ENCODE data around the gene TFF2.

Gene TFF2

GRCh38 chr21:42379426-42380215 lies 28.8 kb upstream of the TFF2 start:
- H3K4me1 ChIP-seq (ENCODE audit: low read length) = no peaks in the 10 kb centered on the region
- H3K79me2 ChIP-seq (ENCODE audit: low read length) = no peaks in the 10 kb centered on the region
- no peaks in the 10 kb centered on the region for H3K36me3 ChIP-seq (replicated peaks; ENCODE audit: low read depth, low read length)
- no peak overlapping the region for H3K9ac ChIP-seq (ENCODE audit: low read length)
- H3K27me3 ChIP-seq (ENCODE audit: low read depth, low read length) = no peaks in the 10 kb centered on the region
- no peak overlapping the region for H3K4me3 ChIP-seq (ENCODE audit: low read length)
- TF ChIP-seq, protein P1, sequence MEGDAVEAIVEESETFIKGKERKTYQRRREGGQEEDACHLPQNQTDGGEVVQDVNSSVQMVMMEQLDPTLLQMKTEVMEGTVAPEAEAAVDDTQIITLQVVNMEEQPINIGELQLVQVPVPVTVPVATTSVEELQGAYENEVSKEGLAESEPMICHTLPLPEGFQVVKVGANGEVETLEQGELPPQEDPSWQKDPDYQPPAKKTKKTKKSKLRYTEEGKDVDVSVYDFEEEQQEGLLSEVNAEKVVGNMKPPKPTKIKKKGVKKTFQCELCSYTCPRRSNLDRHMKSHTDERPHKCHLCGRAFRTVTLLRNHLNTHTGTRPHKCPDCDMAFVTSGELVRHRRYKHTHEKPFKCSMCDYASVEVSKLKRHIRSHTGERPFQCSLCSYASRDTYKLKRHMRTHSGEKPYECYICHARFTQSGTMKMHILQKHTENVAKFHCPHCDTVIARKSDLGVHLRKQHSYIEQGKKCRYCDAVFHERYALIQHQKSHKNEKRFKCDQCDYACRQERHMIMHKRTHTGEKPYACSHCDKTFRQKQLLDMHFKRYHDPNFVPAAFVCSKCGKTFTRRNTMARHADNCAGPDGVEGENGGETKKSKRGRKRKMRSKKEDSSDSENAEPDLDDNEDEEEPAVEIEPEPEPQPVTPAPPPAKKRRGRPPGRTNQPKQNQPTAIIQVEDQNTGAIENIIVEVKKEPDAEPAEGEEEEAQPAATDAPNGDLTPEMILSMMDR (IDR thresholded peaks at IDR 0.05; ENCODE audit: low read depth, low read length) = no peak
- no peak for TF ChIP-seq EZH2phosphoT487 (IDR thresholded peaks at IDR 0.05; ENCODE audit: low read depth)
- no peak overlapping the region for H3K4me2 ChIP-seq (ENCODE audit: low read length)
- no peaks in the 10 kb centered on the region for H4K20me1 ChIP-seq (ENCODE audit: insufficient read depth, low read length)
- H2AFZ ChIP-seq (ENCODE audit: low read depth, low read length) = no peak overlapping the region
- peaks cover 6% of the 10 kb centered on the region; the same call in 1 of the 2 replicates for H3K9me3 ChIP-seq (ENCODE audit: insufficient read depth, low read length)
- H3K27ac ChIP-seq (ENCODE audit: low read length) = no peak overlapping the region

DNA sequence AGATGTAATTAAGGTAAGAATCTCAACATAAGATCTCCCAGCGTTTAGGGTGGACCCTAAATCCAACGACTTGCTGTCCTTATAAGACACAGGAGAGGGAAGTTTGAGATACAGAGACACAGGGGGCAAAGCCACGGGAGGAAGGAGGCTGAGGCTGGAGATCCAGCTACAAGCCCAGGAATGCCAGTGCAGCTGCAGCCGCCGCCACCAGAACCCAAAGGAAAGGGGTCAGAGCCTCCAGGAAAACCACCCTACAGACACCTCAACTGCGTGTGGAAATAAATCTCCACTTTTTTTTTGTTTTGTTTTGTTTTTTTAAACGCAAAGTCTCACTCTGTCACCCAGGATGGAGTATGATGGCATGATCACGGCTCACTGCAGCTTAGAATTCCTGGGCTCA lies 27.6 kb upstream of the TFF2 start:
- Histone ChIP-seq H3K4me2 (ENCODE audit: low read length) (no peak overlapping the region), H3K9me3 (ENCODE audit: insufficient read depth, low read length) (peaks cover 6% of the 10 kb centered on the region; the same call in 1 of the 2 replicates), H3K27me3 (ENCODE audit: low read depth, low read length) (no peaks in the 10 kb centered on the region), H3K4me3 (ENCODE audit: low read length) (no peak overlapping the region), H3K36me3 (replicated peaks; ENCODE audit: low read depth, low read length) (no peaks in the 10 kb centered on the region), H3K79me2 (ENCODE audit: low read length) (no peaks in the 10 kb centered on the region), H3K9ac (ENCODE audit: low read length) (no peak overlapping the region), H2AFZ (ENCODE audit: low read depth, low read length) (no peak overlapping the region), H3K27ac (ENCODE audit: low read length) (no peak overlapping the region), H3K4me1 (ENCODE audit: low read length) (no peaks in the 10 kb centered on the region), H4K20me1 (ENCODE audit: insufficient read depth, low read length) (no peaks in the 10 kb centered on the region)
- TF ChIP-seq EZH2phosphoT487 (IDR thresholded peaks at IDR 0.05; ENCODE audit: low read depth) = no peak
- TF ChIP-seq, protein P1 (IDR thresholded peaks at IDR 0.05; ENCODE audit: low read depth, low read length) = no peak

DNA sequence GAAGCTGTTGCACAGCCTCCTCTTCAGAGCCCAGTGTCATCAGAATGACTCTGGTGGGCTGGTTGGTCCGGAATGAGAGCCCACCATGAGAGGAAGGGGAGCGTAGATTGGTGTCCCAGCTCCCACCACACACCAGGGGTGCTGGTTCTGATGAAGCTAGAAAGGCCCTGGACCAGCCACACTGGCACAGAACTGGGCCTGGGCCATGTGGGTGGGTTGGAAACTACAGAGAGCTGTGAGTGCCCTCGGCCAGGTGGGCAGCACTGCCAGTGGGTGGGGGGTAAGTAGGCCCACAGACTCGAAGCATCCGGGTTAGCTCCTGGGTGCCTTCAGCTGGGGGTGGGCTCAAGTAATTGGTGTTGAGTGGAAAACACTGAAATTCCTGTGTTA lies 27.2 kb upstream of the TFF2 start:
- no peaks in the 10 kb centered on the region for H3K4me1 ChIP-seq (ENCODE audit: low read length)
- H3K4me3 ChIP-seq (ENCODE audit: low read length) = no peak overlapping the region
- no peaks in the 10 kb centered on the region for H3K79me2 ChIP-seq (ENCODE audit: low read length)
- H3K9me3 ChIP-seq (ENCODE audit: insufficient read depth, low read length) = peaks cover 6% of the 10 kb centered on the region; the same call in 1 of the 2 replicates
- no peak overlapping the region for H3K4me2 ChIP-seq (ENCODE audit: low read length)
- H3K27ac ChIP-seq (ENCODE audit: low read length) = no peak overlapping the region
- TF ChIP-seq, protein P1 (IDR thresholded peaks at IDR 0.05; ENCODE audit: low read depth, low read length) = no peak
- no peak for TF ChIP-seq EZH2phosphoT487 (IDR thresholded peaks at IDR 0.05; ENCODE audit: low read depth)
- no peaks in the 10 kb centered on the region for H3K36me3 ChIP-seq (replicated peaks; ENCODE audit: low read depth, low read length)
- H2AFZ ChIP-seq (ENCODE audit: low read depth, low read length) = no peak overlapping the region
- H4K20me1 ChIP-seq (ENCODE audit: insufficient read depth, low read length) = no peaks in the 10 kb centered on the region
- H3K9ac ChIP-seq (ENCODE audit: low read length) = no peak overlapping the region
- no peaks in the 10 kb centered on the region for H3K27me3 ChIP-seq (ENCODE audit: low read depth, low read length)

GRCh38 chr21:42377211-42377950 lies 26.6 kb upstream of the TFF2 start:
- H3K9me3 ChIP-seq (ENCODE audit: insufficient read depth, low read length) = peaks cover 6% of the 10 kb centered on the region; the same call in 1 of the 2 replicates
- H3K4me3 ChIP-seq (ENCODE audit: low read length) = no peak overlapping the region
- TF ChIP-seq, protein P1 (IDR thresholded peaks at IDR 0.05; ENCODE audit: low read depth, low read length) = no peak
- no peak for TF ChIP-seq EZH2phosphoT487 (IDR thresholded peaks at IDR 0.05; ENCODE audit: low read depth)
- no peak overlapping the region for H2AFZ ChIP-seq (ENCODE audit: low read depth, low read length)
- H3K36me3 ChIP-seq (replicated peaks; ENCODE audit: low read depth, low read length) = no peaks in the 10 kb centered on the region
- no peaks in the 10 kb centered on the region for H3K79me2 ChIP-seq (ENCODE audit: low read length)
- H3K27ac ChIP-seq (ENCODE audit: low read length) = no peak overlapping the region
- no peak overlapping the region for H3K4me2 ChIP-seq (ENCODE audit: low read length)
- H3K27me3 ChIP-seq (ENCODE audit: low read depth, low read length) = no peaks in the 10 kb centered on the region
- no peaks in the 10 kb centered on the region for H4K20me1 ChIP-seq (ENCODE audit: insufficient read depth, low read length)
- no peaks in the 10 kb centered on the region for H3K4me1 ChIP-seq (ENCODE audit: low read length)
- H3K9ac ChIP-seq (ENCODE audit: low read length) = no peak overlapping the region
